ENCODE measurements around the gene MCF2L2.

- TF ChIP-seq CTCF (IDR thresholded peaks at IDR 0.05) (no peak), ZFX (IDR thresholded peaks at IDR 0.05; ENCODE audit: borderline replicate concordance) (no peak)
These were observed 47.2 kb downstream of the MCF2L2 start for GRCh38 chr3:183381179-183381578.

Data from 22Rv1 (cell line).